Left forelimb (tissue), 1 donor: Measurements from ENCODE around the gene DIRAS1.

Experiments used
- DNase-seq: peaks from one replicate; pipeline ENCODE4 v3.0.0-alpha.2; 2018; ENCODE audit warnings: low spot score

DIRAS1 gene

GRCh38 chr19:2720777-2721569 is at the start of gene DIRAS1:
Gene DIRAS1, minus strand, starts transcription at chr19:2721372. Its CDS starts 3,566 bp downstream, at chr19:2717806.
- no peak for DNase-seq

- no peak for DNase-seq
These were observed 49.2 kb upstream of the DIRAS1 start for GRCh38 chr19:2770055-2771013.

- DNase-seq, result no peak
These were observed 48.0 kb upstream of the DIRAS1 start for GRCh38 chr19:2769218-2769617.

- DNase-seq, result no peak
These were observed 47.4 kb upstream of the DIRAS1 start for GRCh38 chr19:2768365-2769132.

GRCh38 chr19:2767688-2768087 is 46.5 kb upstream of the DIRAS1 start:
- no peak for DNase-seq

- DNase-seq, result no peak
These were observed 45.6 kb upstream of the DIRAS1 start for GRCh38 chr19:2766594-2767372.

- no peak for DNase-seq
These were observed 44.2 kb upstream of the DIRAS1 start for GRCh38 chr19:2765376-2765775.

- no peak for DNase-seq
These were observed 43.8 kb upstream of the DIRAS1 start for GRCh38 chr19:2764945-2765344.

- no peak for DNase-seq
These were observed 42.5 kb upstream of the DIRAS1 start for GRCh38 chr19:2763687-2764086.

- no peak for DNase-seq
These were observed 41.8 kb upstream of the DIRAS1 start for GRCh38 chr19:2762783-2763496.

GRCh38 chr19:2761876-2762782 is 41.0 kb upstream of the DIRAS1 start:
- no peak for DNase-seq

- no peak for DNase-seq
These were observed 40.1 kb upstream of the DIRAS1 start for GRCh38 chr19:2761309-2761677.

- no peak for DNase-seq
These were observed 38.8 kb upstream of the DIRAS1 start for GRCh38 chr19:2759965-2760364.

- no peak for DNase-seq
These were observed 38.2 kb upstream of the DIRAS1 start for GRCh38 chr19:2759362-2759761.

GRCh38 chr19:2758601-2759313 is 37.6 kb upstream of the DIRAS1 start:
- no peak for DNase-seq

- no peak for DNase-seq
These were observed 36.0 kb upstream of the DIRAS1 start for GRCh38 chr19:2756921-2757881.

- no peak for DNase-seq
These were observed 35.3 kb upstream of the DIRAS1 start for GRCh38 chr19:2756477-2756876.

- DNase-seq, result no peak
These were observed 34.6 kb upstream of the DIRAS1 start for GRCh38 chr19:2755811-2756210.
